H1 (cell line): ENCODE results near the gene ZNF730. TPM values are rescaled to one million over a fixed set of nuclear protein-coding genes. Genes with fewer than 3 reads are reported as not detected.

Source experiments
- CTCF ChIA-PET: fragments of 300-600 bp; sonication (Branson Sonifier 250); formaldehyde crosslinking; loops from one replicate; lab custom pipeline; 2021; ENCODE audit not compliant: partially characterized antibody; lab: Charles Lee
- POLR2A ChIA-PET: fragments of 300-600 bp; sonication (Branson Sonifier 250); formaldehyde crosslinking; loops from one replicate; lab custom pipeline; 2021; ENCODE audit warnings: inconsistent platforms; ENCODE audit not compliant: partially characterized antibody; lab: Charles Lee
- DNase-seq, 2 experiments: peaks; one replicate each; pipeline versions ENCODE4 v3.0.0 to v3.0.0-alpha.2; 2010 to 2022; ENCODE audit warnings: low spot score in 2 of 2, low read depth in 1 of 2, mixed read lengths in 1 of 2
- FAIRE-seq: peaks from 2 replicates; lab custom pipeline; 2011; peaks lifted over from hg19 to GRCh38; lab: Jason Lieb, UNC
- H2AFZ ChIP-seq: 2 replicates; pipeline ENCODE4 v1.8.1; 2012; ENCODE audit warnings: low read length, inconsistent platforms
- H2AK5ac ChIP-seq: 2 replicates; pipeline ENCODE4 v1.6.1; 2013; ENCODE audit warnings: low read depth, low read length
- H2BK120ac ChIP-seq: replicated peaks from 2 replicates; pipeline ENCODE3; 2013; ENCODE audit warnings: low read depth, low read length, inconsistent platforms
- H2BK12ac ChIP-seq: 2 replicates; pipeline ENCODE4 v1.6.1; 2013; ENCODE audit warnings: low read depth, low read length
- H2BK15ac ChIP-seq: 2 replicates; pipeline ENCODE4 v1.6.1; 2013; ENCODE audit warnings: low read length
- H2BK20ac ChIP-seq: 2 replicates; pipeline ENCODE4 v1.6.1; 2013; ENCODE audit warnings: low read length
- H2BK5ac ChIP-seq: 2 replicates; pipeline ENCODE4 v1.6.1; 2013; ENCODE audit warnings: low read depth, low read length
- H3K14ac ChIP-seq: 2 replicates; pipeline ENCODE4 v1.6.1; 2013; ENCODE audit warnings: inconsistent platforms; ENCODE audit not compliant: insufficient read length
- H3K18ac ChIP-seq: 2 replicates; pipeline ENCODE4 v1.6.1; 2013; ENCODE audit warnings: low read length; ENCODE audit errors: extremely low read depth
- H3K23ac ChIP-seq: 2 replicates; pipeline ENCODE4 v1.6.1; 2013; ENCODE audit warnings: inconsistent platforms; ENCODE audit not compliant: insufficient read length
- H3K23me2 ChIP-seq: 2 replicates; pipeline ENCODE4 v1.6.1; 2013; ENCODE audit warnings: low read depth, low read length
- H3K27ac ChIP-seq: 2 replicates; pipeline ENCODE4 v1.6.1; 2011; ENCODE audit warnings: low read depth, low read length, inconsistent platforms
- H3K27me3 ChIP-seq, 4 experiments: replicated peaks in 1 of 4; 1 replicate in 1 of 4; 2 replicates in 3 of 4; pipeline versions ENCODE4 v1.6.1 to v1.8.1; 2011 to 2013; ENCODE audit warnings: low read length in 3 of 4, mild to moderate bottlenecking in 3 of 4, inconsistent platforms in 2 of 4, mixed read lengths in 2 of 4, moderate library complexity in 1 of 4; ENCODE audit not compliant: control insufficient read depth in 3 of 4, insufficient read depth in 3 of 4; ENCODE audit errors: extremely low read depth in 1 of 4
- H3K36me3 ChIP-seq, 4 experiments: 2 replicates each; pipeline versions ENCODE4 v1.6.1 to v1.8.1; 2011 to 2013; ENCODE audit warnings: mild to moderate bottlenecking in 4 of 4, low read length in 3 of 4, moderate library complexity in 2 of 4, control low read depth in 1 of 4, inconsistent platforms in 1 of 4; ENCODE audit not compliant: insufficient read depth in 4 of 4, control insufficient read depth in 2 of 4
- H3K4ac ChIP-seq: replicated peaks from 2 replicates; pipeline ENCODE3; 2013; ENCODE audit warnings: low read length, low read depth, mixed read lengths, inconsistent platforms; ENCODE audit not compliant: insufficient read length
- H3K4me1 ChIP-seq, 4 experiments: replicated peaks in 1 of 4; 1 replicate in 1 of 4; 2 replicates in 3 of 4; pipeline versions ENCODE4 v1.6.1 to v1.8.1; 2011 to 2013; ENCODE audit warnings: low read length in 3 of 4, inconsistent platforms in 2 of 4, mixed read lengths in 1 of 4; ENCODE audit not compliant: insufficient read depth in 4 of 4, control insufficient read depth in 3 of 4
- H3K4me2 ChIP-seq, 2 experiments: 2 replicates each; pipeline versions ENCODE4 v1.6.1 to v1.8.1; 2011 to 2013; ENCODE audit warnings: low read depth in 2 of 2, low read length in 2 of 2, control low read depth in 1 of 2, inconsistent platforms in 1 of 2, mild to moderate bottlenecking in 1 of 2; ENCODE audit not compliant: insufficient read depth in 1 of 2
- H3K4me3 ChIP-seq, 4 experiments: fragments of 200-600, 300-600 bp in 1 of 4; sonication (generic), shearing (Covaris generic), sonication (Bioruptor Twin) in 1 of 4; 2 replicates each; pipeline versions ENCODE4 v1.5.1 to v1.8.1; 2011 to 2016; ENCODE audit warnings: low read length in 4 of 4, low read depth in 3 of 4, control low read depth in 2 of 4, inconsistent platforms in 2 of 4, mild to moderate bottlenecking in 2 of 4, mixed read lengths in 1 of 4, moderate library complexity in 1 of 4; ENCODE audit not compliant: insufficient read depth in 2 of 4; ENCODE audit errors: extremely low read depth in 1 of 4
- H3K56ac ChIP-seq: replicated peaks from 2 replicates; pipeline ENCODE3; 2013; ENCODE audit warnings: low read depth, mild to moderate bottlenecking, mixed read lengths, low read length, inconsistent platforms; ENCODE audit not compliant: insufficient read length
- H3K79me1 ChIP-seq: 2 replicates; pipeline ENCODE4 v1.6.1; 2013; ENCODE audit warnings: low read depth, low read length, control low read depth
- H3K79me2 ChIP-seq, 2 experiments: 2 replicates each; pipeline versions ENCODE4 v1.6.1 to v1.8.1; 2012 to 2013; ENCODE audit warnings: low read length in 2 of 2, mild to moderate bottlenecking in 2 of 2, inconsistent platforms in 1 of 2; ENCODE audit not compliant: insufficient read depth in 2 of 2, control insufficient read depth in 1 of 2
- H3K9ac ChIP-seq, 4 experiments: replicated peaks in 1 of 4; 1 replicate in 1 of 4; 2 replicates in 3 of 4; pipeline versions ENCODE4 v1.6.1 to v1.8.1; 2011 to 2013; ENCODE audit warnings: low read depth in 3 of 4, low read length in 3 of 4, control low read depth in 2 of 4, mild to moderate bottlenecking in 2 of 4, moderate library complexity in 2 of 4, inconsistent platforms in 1 of 4; ENCODE audit errors: extremely low read depth in 1 of 4
- H3K9me3 ChIP-seq, 2 experiments: 2 replicates each; pipeline versions ENCODE4 v1.6.1 to v1.8.1; 2012 to 2013; ENCODE audit warnings: mild to moderate bottlenecking in 2 of 2, moderate library complexity in 2 of 2, control low read depth in 1 of 2, inconsistent platforms in 1 of 2, low read depth in 1 of 2, low read length in 1 of 2, mixed read lengths in 1 of 2; ENCODE audit not compliant: insufficient read depth in 2 of 2
- H4K20me1 ChIP-seq, 2 experiments: replicated peaks in 1 of 2; 2 replicates each; pipeline versions ENCODE3 to v1.8.1; 2011 to 2013; ENCODE audit warnings: inconsistent platforms in 2 of 2, low read length in 2 of 2, mild to moderate bottlenecking in 1 of 2; ENCODE audit not compliant: insufficient read depth in 2 of 2, control insufficient read depth in 1 of 2
- H4K5ac ChIP-seq: 2 replicates; pipeline ENCODE4 v1.6.1; 2013; ENCODE audit warnings: low read length, low read depth, mixed read lengths, inconsistent platforms; ENCODE audit not compliant: insufficient read length
- H4K8ac ChIP-seq: 2 replicates; pipeline ENCODE4 v1.8.0; 2013; ENCODE audit warnings: mild to moderate bottlenecking, moderate library complexity, low read length, inconsistent platforms; ENCODE audit not compliant: insufficient read depth; ENCODE audit errors: extremely low read depth
- H4K91ac ChIP-seq: replicated peaks from 2 replicates; pipeline ENCODE3; 2013; ENCODE audit warnings: low read length, mixed read lengths, inconsistent platforms; ENCODE audit not compliant: insufficient read length
- CBX8 ChIP-seq: fragments of 300-800, 300-1000 bp; sonication (generic); IDR thresholded peaks from 2 replicates; pipeline ENCODE4 v1.7.1; 2016; ENCODE audit warnings: low read depth, low read length, borderline replicate concordance
- CHD2 ChIP-seq: IDR thresholded peaks from 2 replicates; pipeline ENCODE4 v1.6.1; 2012; ENCODE audit warnings: low read length, improper control_type of control experiment
- CREB1 ChIP-seq: IDR thresholded peaks from 2 replicates; pipeline ENCODE4 v1.6.1; 2012; ENCODE audit warnings: inconsistent platforms
- EGR1 ChIP-seq: IDR thresholded peaks from 2 replicates; pipeline ENCODE4 v1.6.1; 2011; ENCODE audit warnings: low read depth, low read length, borderline replicate concordance
- FOSL1 ChIP-seq: IDR thresholded peaks from 2 replicates; pipeline ENCODE4 v1.6.1; 2011; ENCODE audit warnings: mild to moderate bottlenecking, low read depth, low read length, moderate library complexity; ENCODE audit not compliant: insufficient read depth
- RNF2 ChIP-seq: fragments of 200-900, 300-1000 bp; sonication (generic); IDR thresholded peaks from 2 replicates; pipeline ENCODE4 v1.7.1; 2016; ENCODE audit warnings: borderline replicate concordance, low read depth, mild to moderate bottlenecking, antibody characterized with exemption, low read length; ENCODE audit not compliant: poor library complexity, severe bottlenecking; ENCODE audit errors: missing control alignments
- SIRT6 ChIP-seq: IDR thresholded peaks from one replicate; pipeline ENCODE4 v1.7.1; 2012; ENCODE audit warnings: low read length, inconsistent platforms
- WGBS, 2 experiments: shearing (Covaris generic) in 1 of 2; methylation state at CpG; one replicate each; pipeline versions ENCODE4 v1.1.6 to v1.1.7; 2013 to 2015; ENCODE audit warnings: low lambda C conversion rate in 2 of 2, mixed read lengths in 2 of 2, inconsistent platforms in 1 of 2, low coverage in 1 of 2, missing lambda C conversion rate in 1 of 2; ENCODE audit not compliant: insufficient replicate concordance in 2 of 2, insufficient coverage in 1 of 2, insufficient read length in 1 of 2; ENCODE audit errors: extremely low coverage in 1 of 2, missing lambda C conversion rate in 1 of 2; 5-methylcytosine and 5-hydroxymethylcytosine counted together
- polyA plus RNA-seq, 7 experiments: library from polyadenylated mRNA; depleted of rRNA in 3 of 7; stranded (reverse) in 5 of 7; unstranded in 2 of 7; fragments of >200 nt in 5 of 7; fragments of 200-250 nt in 2 of 7; gene quantifications; 1 replicate in 5 of 7; 2 replicates in 1 of 7; 4 replicates in 1 of 7; pipeline versions ENCODE4 v1.2.1 to v1.2.3, GENCODE V29; 2011 to 2013; ENCODE audit warnings: missing spikeins in 2 of 7, mixed read lengths in 2 of 7
- total RNA-seq: library from RNA; stranded (reverse); fragmentation: NEBNext Ultra II Directional; extraction: Animal tissue kit (Norgen Biotek cat#: 25700); gene quantifications from 2 replicates; pipeline ENCODE4 v1.2.1, GENCODE V29; 2021
- TF ChIP-seq, protein P1 (sequence below): IDR thresholded peaks from 2 replicates; pipeline ENCODE4 v1.6.1; 2012; ENCODE audit warnings: inconsistent platforms

ZNF730 gene
- total and polyA plus RNA-seq, 2 of the 8 experiments (the other 6 are each of a cell fraction or from before 2014, with no cell fraction given) = 7.0 to 29.4 TPM

DNA sequence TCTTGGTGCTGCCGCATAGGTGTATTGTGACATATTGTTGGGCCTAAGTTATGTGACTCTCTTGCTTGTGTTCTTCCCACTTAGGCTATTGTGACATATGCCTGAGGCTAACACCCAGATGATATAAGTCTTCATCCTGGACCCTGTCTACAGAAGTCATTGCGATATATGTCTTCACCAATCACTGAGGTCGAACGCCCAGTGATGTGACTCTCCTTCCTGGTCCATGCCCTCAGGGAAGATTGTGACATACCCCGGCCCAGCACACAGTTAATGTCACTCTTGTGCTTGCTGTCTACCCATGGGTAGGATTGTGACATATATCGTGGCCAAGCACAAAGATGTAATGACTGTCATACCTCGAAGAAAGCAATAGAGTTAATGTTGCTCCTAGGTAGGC is 16.9 kb upstream of the ZNF730 start:
- Histone ChIP-seq H3K9ac (no peak overlapping the region), H4K20me1 (peaks cover 11 to 30% of the 10 kb centered on the region in 2 experiments), H2AFZ (no peak overlapping the region), H3K4me1 (no peaks in the 10 kb centered on the region), H2AK5ac (no peak overlapping the region), H3K18ac (no peak overlapping the region), H4K91ac (no peak overlapping the region), H3K56ac (no peak overlapping the region), H3K9me3 (no peaks in the 10 kb centered on the region), H3K23ac (no peak overlapping the region), H2BK120ac (no peak overlapping the region), H3K4me2 (no peak overlapping the region), H3K14ac (no peak overlapping the region), H3K79me1 (peaks cover 10% of the 10 kb centered on the region), H3K23me2 (no peaks in the 10 kb centered on the region), H3K4me3 (no peak overlapping the region), H4K5ac (no peak overlapping the region), H2BK5ac (no peak overlapping the region), H3K27ac (no peak overlapping the region), H3K36me3 (peaks cover 21 to 83% (median 73%) of the 10 kb centered on the region in 4 experiments), H4K8ac (no peak overlapping the region), H2BK15ac (no peak overlapping the region), H3K27me3 (no peaks in the 10 kb centered on the region), H3K79me2 (peaks cover 0 to 38% of the 10 kb centered on the region in 2 experiments; a peak in 2 of 4 replicates), H3K4ac (no peak overlapping the region), H2BK12ac (no peak overlapping the region), H2BK20ac (no peak overlapping the region)
- ChIA-PET CTCF (no interaction called here), POLR2A (interaction anchor here (1.7 kb wide), 1 partner anchor 17 kb away, joined by 3 read pairs; the partner anchor contains the start of gene ZNF730)
- no peak for DNase-seq
- FAIRE-seq = no peak
- WGBS, 2 experiments = 98% methylated on average over 7 of the region's 7 CpGs; no CpG with 5 or more reads in 1 of the 2 experiments
- TF ChIP-seq CREB1 = no peak
- no peak for TF ChIP-seq CHD2
- no peak for TF ChIP-seq FOSL1
- TF ChIP-seq, protein P1, sequence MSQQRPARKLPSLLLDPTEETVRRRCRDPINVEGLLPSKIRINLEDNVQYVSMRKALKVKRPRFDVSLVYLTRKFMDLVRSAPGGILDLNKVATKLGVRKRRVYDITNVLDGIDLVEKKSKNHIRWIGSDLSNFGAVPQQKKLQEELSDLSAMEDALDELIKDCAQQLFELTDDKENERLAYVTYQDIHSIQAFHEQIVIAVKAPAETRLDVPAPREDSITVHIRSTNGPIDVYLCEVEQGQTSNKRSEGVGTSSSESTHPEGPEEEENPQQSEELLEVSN = no peak
- TF ChIP-seq CBX8 = no peak
- no peak for TF ChIP-seq SIRT6
- TF ChIP-seq EGR1 = no peak
- no peak for TF ChIP-seq RNF2
